HepG2 (cell line): ENCODE measurements around the gene FBLN5. TPM values are rescaled to one million over a fixed set of nuclear protein-coding genes. Genes with fewer than 3 reads are reported as not detected.

Experiments used
- ATAC-seq: fragments of 200-7000 bp; cut with Tn5 transposase; 3 replicates; pipeline ENCODE4 v1.9.1; 2020; ENCODE audit warnings: mild to moderate bottlenecking, moderate library complexity
- BruUV-seq: library from RNA; stranded (reverse); fragments of 400-500 nt; replicated peaks from 2 replicates; lab custom pipeline; 2021; lab: Mats Ljungman, UMichigan
- CTCF ChIA-PET: fragments of 300-600 bp; formaldehyde crosslinking; extraction: SDS; loops from one replicate; lab custom pipeline; 2021; ENCODE audit warnings: low total read pairs, inconsistent platforms, low intra/inter-chr PET ratio; lab: Yijun Ruan, JAX
- POLR2A ChIA-PET: fragments of 350-600 bp; sonication (Branson Sonifier 250); formaldehyde crosslinking; loops from one replicate; lab custom pipeline; 2020; ENCODE audit warnings: antibody characterized with exemption, inconsistent platforms; lab: Yijun Ruan, JAX
- DNase-seq: peaks from one replicate; pipeline ENCODE4 v3.0.0-alpha.2; 2015; ENCODE audit warnings: low spot score
- FAIRE-seq: peaks from 3 replicates; lab custom pipeline; 2011; peaks lifted over from hg19 to GRCh38; lab: Jason Lieb, UNC
- H2AFZ ChIP-seq: one replicate; pipeline ENCODE4 v1.6.1; 2011; ENCODE audit warnings: low read length, inconsistent platforms
- H3K27ac ChIP-seq: fragments of 300-600 bp; 3 replicates; pipeline ENCODE4 v1.8.0; 2011; ENCODE audit warnings: mixed run types, mild to moderate bottlenecking, mixed read lengths, low read length, inconsistent platforms; ENCODE audit not compliant: insufficient read depth; ENCODE audit errors: extremely low read length
- H3K27me3 ChIP-seq, 2 experiments: fragments of 200-600 bp in 1 of 2; 2 replicates in 1 of 2; 3 replicates in 1 of 2; pipeline versions ENCODE4 v1.6.0 to v1.8.0; 2011; ENCODE audit warnings: low read length in 2 of 2, mild to moderate bottlenecking in 2 of 2, moderate library complexity in 2 of 2, inconsistent platforms in 1 of 2; ENCODE audit not compliant: insufficient read depth in 2 of 2, control insufficient read depth in 1 of 2
- H3K36me3 ChIP-seq, 2 experiments: fragments of 200-600 bp in 1 of 2; replicated peaks in 1 of 2; 2 replicates in 1 of 2; 3 replicates in 1 of 2; pipeline versions ENCODE4 v1.5.1 to v1.8.0; 2011; ENCODE audit warnings: low read length in 2 of 2, inconsistent platforms in 1 of 2; ENCODE audit not compliant: insufficient read depth in 2 of 2, control insufficient read depth in 1 of 2
- H3K4me1 ChIP-seq: 2 replicates; pipeline ENCODE4 v1.5.1; 2012; ENCODE audit warnings: low read length, inconsistent platforms; ENCODE audit not compliant: insufficient read depth
- H3K4me2 ChIP-seq: 2 replicates; pipeline ENCODE4 v1.6.0; 2011; ENCODE audit warnings: low read depth, low read length, inconsistent platforms
- H3K4me3 ChIP-seq, 3 experiments: fragments of 200-600 bp in 1 of 3; sonication (generic), shearing (Covaris generic) in 1 of 3; replicated peaks in 1 of 3; 2 replicates each; pipeline ENCODE4 v1.5.1; 2011 to 2016; ENCODE audit warnings: low read length in 3 of 3, inconsistent platforms in 2 of 3, low read depth in 2 of 3, mild to moderate bottlenecking in 2 of 3, control low read depth in 1 of 3, mixed read lengths in 1 of 3; ENCODE audit not compliant: insufficient read depth in 1 of 3
- H3K79me2 ChIP-seq: one replicate; pipeline ENCODE4 v1.6.1; 2011; ENCODE audit warnings: low read length, inconsistent platforms; ENCODE audit not compliant: insufficient read depth
- H3K9ac ChIP-seq: 2 replicates; pipeline ENCODE4 v1.6.0; 2011; ENCODE audit warnings: mild to moderate bottlenecking, low read depth, low read length, inconsistent platforms; ENCODE audit not compliant: insufficient read depth
- H3K9me3 ChIP-seq: 2 replicates; pipeline ENCODE4 v1.5.1; 2012; ENCODE audit warnings: mild to moderate bottlenecking, low read length
- H4K20me1 ChIP-seq: 2 replicates; pipeline ENCODE4 v1.6.0; 2011; ENCODE audit warnings: inconsistent platforms, mild to moderate bottlenecking, low read length, moderate library complexity; ENCODE audit not compliant: insufficient read depth
- ATF5 ChIP-seq: sonication (generic); formaldehyde crosslinking; IDR thresholded peaks from 2 replicates; pipeline ENCODE4 v1.4.0; 2020; ENCODE audit warnings: mild to moderate bottlenecking, low read depth, missing genetic modification reagents
- MXD1 ChIP-seq: sonication (generic); formaldehyde crosslinking; IDR thresholded peaks from 2 replicates; pipeline ENCODE4 v1.4.0; 2020; ENCODE audit warnings: mild to moderate bottlenecking, missing genetic modification reagents
- PHF8 ChIP-seq: sonication (generic); formaldehyde crosslinking; IDR thresholded peaks from 2 replicates; pipeline ENCODE4 v1.5.0; 2020; ENCODE audit warnings: missing genetic modification reagents
- RBAK ChIP-seq: sonication (generic); formaldehyde crosslinking; IDR thresholded peaks from 2 replicates; pipeline ENCODE4 v1.5.1; 2020; ENCODE audit warnings: mild to moderate bottlenecking, missing genetic modification reagents
- SALL2 ChIP-seq: sonication (generic); formaldehyde crosslinking; IDR thresholded peaks from 2 replicates; pipeline ENCODE4 v1.8.1; 2023; ENCODE audit warnings: mild to moderate bottlenecking, missing genetic modification reagents, inconsistent platforms
- SUZ12 ChIP-seq: fragments of 150-350 bp; IDR thresholded peaks from 2 replicates; pipeline ENCODE4 v1.6.1; 2014; ENCODE audit warnings: low read depth, low read length
- ZNF441 ChIP-seq: sonication (generic); formaldehyde crosslinking; IDR thresholded peaks from 2 replicates; pipeline ENCODE4 v1.7.0; 2021; ENCODE audit warnings: missing genetic modification reagents, borderline replicate concordance
- ZNF703 ChIP-seq: sonication (generic); formaldehyde crosslinking; IDR thresholded peaks from 2 replicates; pipeline ENCODE4 v1.5.1; 2020; ENCODE audit warnings: missing genetic modification reagents, mild to moderate bottlenecking, moderate library complexity, borderline replicate concordance
- ZUFSP ChIP-seq: sonication (generic); formaldehyde crosslinking; IDR thresholded peaks from 2 replicates; pipeline ENCODE4 v1.9.0; 2021; ENCODE audit warnings: missing genetic modification reagents, mild to moderate bottlenecking, borderline replicate concordance
- WGBS: methylation state at CpG from one replicate; pipeline ENCODE4 v1.1.6; 2017; ENCODE audit warnings: low lambda C conversion rate; 5-methylcytosine and 5-hydroxymethylcytosine counted together
- in situ Hi-C: cut with HindIII; loops from 2 replicates; pipeline ENCODE4 v1.10.0; 2017; ENCODE audit warnings: low pct_unique_long_range_greater_than_20kb; ENCODE audit not compliant: extremely low pct_ligation_motif_present
- intact Hi-C: fragments of 100-400 bp; cut with micrococcal nuclease; formaldehyde crosslinking; loops from one replicate; pipeline ENCODE4 v1.10.0; 2022; ENCODE audit not compliant: unreplicated experiment
- polyA plus RNA-seq, 8 experiments: library from polyadenylated mRNA; depleted of rRNA in 3 of 8; stranded (reverse) in 7 of 8; unstranded in 1 of 8; fragments of >200 nt; fragmentation: Illumina TruSeq in 4 of 8; extraction: Trizol in 4 of 8; gene quantifications; 2 replicates each; pipeline versions ENCODE4 v1.2.1 to v1.2.3, GENCODE V29; 2011 to 2016; ENCODE audit warnings: low read depth in 4 of 8, missing spikeins in 1 of 8, mixed read lengths in 1 of 8; ENCODE audit not compliant: insufficient read depth in 1 of 8
- total RNA-seq, 5 experiments: library from RNA; depleted of rRNA; stranded (reverse); fragments of >200 nt; fragmentation: Illumina TruSeq; extraction: Trizol; gene quantifications; 2 replicates each; pipeline ENCODE4 v1.2.3, GENCODE V29; 2016; ENCODE audit warnings: low read depth in 1 of 5

FBLN5 gene
- total and polyA plus RNA-seq, 2 of the 13 experiments (the other 11 are each of a cell fraction or from before 2014, with no cell fraction given), result 0.38 to 0.77 TPM

- no peak for TF ChIP-seq MXD1 (CRISPR knock-in tag)
- TF ChIP-seq RBAK (CRISPR knock-in tag), result no peak
- no peak for TF ChIP-seq SALL2
- TF ChIP-seq ZNF703, result no peak
- no peak for TF ChIP-seq ZUFSP
- TF ChIP-seq ZNF441, result no peak
- TF ChIP-seq SUZ12, result no peak
- no peak for TF ChIP-seq ATF5 (CRISPR knock-in tag)
- no peak for TF ChIP-seq PHF8 (CRISPR knock-in tag)
- intact Hi-C loops, result no loop called here
- ChIA-PET CTCF (no interaction called here), POLR2A (no interaction called here)
- Histone ChIP-seq H3K9me3 (no peaks in the 10 kb centered on the region), H2AFZ (no peak overlapping the region), H3K4me1 (peaks cover 25% of the 10 kb centered on the region), H4K20me1 (no peaks in the 10 kb centered on the region), H3K27ac (no peak overlapping the region), H3K4me2 (no peak overlapping the region), H3K4me3 (no peak overlapping the region), H3K9ac (no peak overlapping the region), H3K79me2 (no peaks in the 10 kb centered on the region), H3K36me3 (peaks cover 0 to 2% of the 10 kb centered on the region in 2 experiments; a peak in 2 of 5 replicates), H3K27me3 (no peaks in the 10 kb centered on the region)
- in situ Hi-C loops, result no loop called here
- DNase-seq (no peak), FAIRE-seq (no peak), ATAC-seq (no peak)
- BruUV-seq, result no TSS peak
- WGBS, result 93% methylated on average over 6 of the region's 6 CpGs
These were observed 16.0 kb upstream of the FBLN5 start for GRCh38 chr14:91963465-91963864.
